H1 (cell line): ENCODE results near the gene SLC27A4. TPM values are rescaled to one million over a fixed set of nuclear protein-coding genes. Genes with fewer than 3 reads are reported as not detected.

Source experiments
- CTCF ChIA-PET: fragments of 300-600 bp; sonication (Branson Sonifier 250); formaldehyde crosslinking; loops from one replicate; lab custom pipeline; 2021; ENCODE audit not compliant: partially characterized antibody; lab: Charles Lee
- POLR2A ChIA-PET: fragments of 300-600 bp; sonication (Branson Sonifier 250); formaldehyde crosslinking; loops from one replicate; lab custom pipeline; 2021; ENCODE audit warnings: inconsistent platforms; ENCODE audit not compliant: partially characterized antibody; lab: Charles Lee
- DNase-seq, 2 experiments: peaks; one replicate each; pipeline versions ENCODE4 v3.0.0 to v3.0.0-alpha.2; 2010 to 2022; ENCODE audit warnings: low spot score in 2 of 2, low read depth in 1 of 2, mixed read lengths in 1 of 2
- FAIRE-seq: peaks from 2 replicates; lab custom pipeline; 2011; peaks lifted over from hg19 to GRCh38; lab: Jason Lieb, UNC
- H2AFZ ChIP-seq: 2 replicates; pipeline ENCODE4 v1.8.1; 2012; ENCODE audit warnings: low read length, inconsistent platforms
- H2AK5ac ChIP-seq: 2 replicates; pipeline ENCODE4 v1.6.1; 2013; ENCODE audit warnings: low read depth, low read length
- H2BK120ac ChIP-seq: replicated peaks from 2 replicates; pipeline ENCODE3; 2013; ENCODE audit warnings: low read depth, low read length, inconsistent platforms
- H2BK12ac ChIP-seq: 2 replicates; pipeline ENCODE4 v1.6.1; 2013; ENCODE audit warnings: low read depth, low read length
- H2BK15ac ChIP-seq: 2 replicates; pipeline ENCODE4 v1.6.1; 2013; ENCODE audit warnings: low read length
- H2BK20ac ChIP-seq: 2 replicates; pipeline ENCODE4 v1.6.1; 2013; ENCODE audit warnings: low read length
- H2BK5ac ChIP-seq: 2 replicates; pipeline ENCODE4 v1.6.1; 2013; ENCODE audit warnings: low read depth, low read length
- H3K14ac ChIP-seq: 2 replicates; pipeline ENCODE4 v1.6.1; 2013; ENCODE audit warnings: inconsistent platforms; ENCODE audit not compliant: insufficient read length
- H3K18ac ChIP-seq: 2 replicates; pipeline ENCODE4 v1.6.1; 2013; ENCODE audit warnings: low read length; ENCODE audit errors: extremely low read depth
- H3K23ac ChIP-seq: 2 replicates; pipeline ENCODE4 v1.6.1; 2013; ENCODE audit warnings: inconsistent platforms; ENCODE audit not compliant: insufficient read length
- H3K23me2 ChIP-seq: 2 replicates; pipeline ENCODE4 v1.6.1; 2013; ENCODE audit warnings: low read depth, low read length
- H3K27ac ChIP-seq: 2 replicates; pipeline ENCODE4 v1.6.1; 2011; ENCODE audit warnings: low read depth, low read length, inconsistent platforms
- H3K27me3 ChIP-seq, 4 experiments: replicated peaks in 1 of 4; 1 replicate in 1 of 4; 2 replicates in 3 of 4; pipeline versions ENCODE4 v1.6.1 to v1.8.1; 2011 to 2013; ENCODE audit warnings: low read length in 3 of 4, mild to moderate bottlenecking in 3 of 4, inconsistent platforms in 2 of 4, mixed read lengths in 2 of 4, moderate library complexity in 1 of 4; ENCODE audit not compliant: control insufficient read depth in 3 of 4, insufficient read depth in 3 of 4; ENCODE audit errors: extremely low read depth in 1 of 4
- H3K36me3 ChIP-seq, 4 experiments: 2 replicates each; pipeline versions ENCODE4 v1.6.1 to v1.8.1; 2011 to 2013; ENCODE audit warnings: mild to moderate bottlenecking in 4 of 4, low read length in 3 of 4, moderate library complexity in 2 of 4, control low read depth in 1 of 4, inconsistent platforms in 1 of 4; ENCODE audit not compliant: insufficient read depth in 4 of 4, control insufficient read depth in 2 of 4
- H3K4ac ChIP-seq: replicated peaks from 2 replicates; pipeline ENCODE3; 2013; ENCODE audit warnings: low read length, low read depth, mixed read lengths, inconsistent platforms; ENCODE audit not compliant: insufficient read length
- H3K4me1 ChIP-seq, 4 experiments: replicated peaks in 1 of 4; 1 replicate in 1 of 4; 2 replicates in 3 of 4; pipeline versions ENCODE4 v1.6.1 to v1.8.1; 2011 to 2013; ENCODE audit warnings: low read length in 3 of 4, inconsistent platforms in 2 of 4, mixed read lengths in 1 of 4; ENCODE audit not compliant: insufficient read depth in 4 of 4, control insufficient read depth in 3 of 4
- H3K4me2 ChIP-seq, 2 experiments: 2 replicates each; pipeline versions ENCODE4 v1.6.1 to v1.8.1; 2011 to 2013; ENCODE audit warnings: low read depth in 2 of 2, low read length in 2 of 2, control low read depth in 1 of 2, inconsistent platforms in 1 of 2, mild to moderate bottlenecking in 1 of 2; ENCODE audit not compliant: insufficient read depth in 1 of 2
- H3K4me3 ChIP-seq, 4 experiments: fragments of 200-600, 300-600 bp in 1 of 4; sonication (generic), shearing (Covaris generic), sonication (Bioruptor Twin) in 1 of 4; 2 replicates each; pipeline versions ENCODE4 v1.5.1 to v1.8.1; 2011 to 2016; ENCODE audit warnings: low read length in 4 of 4, low read depth in 3 of 4, control low read depth in 2 of 4, inconsistent platforms in 2 of 4, mild to moderate bottlenecking in 2 of 4, mixed read lengths in 1 of 4, moderate library complexity in 1 of 4; ENCODE audit not compliant: insufficient read depth in 2 of 4; ENCODE audit errors: extremely low read depth in 1 of 4
- H3K56ac ChIP-seq: replicated peaks from 2 replicates; pipeline ENCODE3; 2013; ENCODE audit warnings: low read depth, mild to moderate bottlenecking, mixed read lengths, low read length, inconsistent platforms; ENCODE audit not compliant: insufficient read length
- H3K79me1 ChIP-seq: 2 replicates; pipeline ENCODE4 v1.6.1; 2013; ENCODE audit warnings: low read depth, low read length, control low read depth
- H3K79me2 ChIP-seq, 2 experiments: 2 replicates each; pipeline versions ENCODE4 v1.6.1 to v1.8.1; 2012 to 2013; ENCODE audit warnings: low read length in 2 of 2, mild to moderate bottlenecking in 2 of 2, inconsistent platforms in 1 of 2; ENCODE audit not compliant: insufficient read depth in 2 of 2, control insufficient read depth in 1 of 2
- H3K9ac ChIP-seq, 4 experiments: replicated peaks in 1 of 4; 1 replicate in 1 of 4; 2 replicates in 3 of 4; pipeline versions ENCODE4 v1.6.1 to v1.8.1; 2011 to 2013; ENCODE audit warnings: low read depth in 3 of 4, low read length in 3 of 4, control low read depth in 2 of 4, mild to moderate bottlenecking in 2 of 4, moderate library complexity in 2 of 4, inconsistent platforms in 1 of 4; ENCODE audit errors: extremely low read depth in 1 of 4
- H3K9me3 ChIP-seq, 2 experiments: 2 replicates each; pipeline versions ENCODE4 v1.6.1 to v1.8.1; 2012 to 2013; ENCODE audit warnings: mild to moderate bottlenecking in 2 of 2, moderate library complexity in 2 of 2, control low read depth in 1 of 2, inconsistent platforms in 1 of 2, low read depth in 1 of 2, low read length in 1 of 2, mixed read lengths in 1 of 2; ENCODE audit not compliant: insufficient read depth in 2 of 2
- H4K20me1 ChIP-seq, 2 experiments: replicated peaks in 1 of 2; 2 replicates each; pipeline versions ENCODE3 to v1.8.1; 2011 to 2013; ENCODE audit warnings: inconsistent platforms in 2 of 2, low read length in 2 of 2, mild to moderate bottlenecking in 1 of 2; ENCODE audit not compliant: insufficient read depth in 2 of 2, control insufficient read depth in 1 of 2
- H4K5ac ChIP-seq: 2 replicates; pipeline ENCODE4 v1.6.1; 2013; ENCODE audit warnings: low read length, low read depth, mixed read lengths, inconsistent platforms; ENCODE audit not compliant: insufficient read length
- H4K8ac ChIP-seq: 2 replicates; pipeline ENCODE4 v1.8.0; 2013; ENCODE audit warnings: mild to moderate bottlenecking, moderate library complexity, low read length, inconsistent platforms; ENCODE audit not compliant: insufficient read depth; ENCODE audit errors: extremely low read depth
- H4K91ac ChIP-seq: replicated peaks from 2 replicates; pipeline ENCODE3; 2013; ENCODE audit warnings: low read length, mixed read lengths, inconsistent platforms; ENCODE audit not compliant: insufficient read length
- ASH2L ChIP-seq: fragments of 200-600, 300-600 bp; sonication (generic); IDR thresholded peaks from one replicate; pipeline ENCODE4 v1.7.1; 2017; ENCODE audit warnings: low read length
- BACH1 ChIP-seq: IDR thresholded peaks from 2 replicates; pipeline ENCODE4 v1.6.1; 2012; ENCODE audit warnings: low read length, improper control_type of control experiment
- E2F6 ChIP-seq: IDR thresholded peaks from 2 replicates; pipeline ENCODE4 v1.6.1; 2012; ENCODE audit warnings: inconsistent platforms
- KDM5A ChIP-seq: fragments of 200-600 bp; IDR thresholded peaks from 2 replicates; pipeline ENCODE4 v1.7.1; 2012; ENCODE audit warnings: mild to moderate bottlenecking, low read length, inconsistent platforms, mixed read lengths
- RAD21 ChIP-seq, 2 experiments: IDR thresholded peaks in 1 of 2; conservative IDR thresholded peaks in 1 of 2; 2 replicates each; pipeline ENCODE4 v1.6.1; 2011; ENCODE audit warnings: low read depth in 2 of 2, low read length in 2 of 2, improper control_type of control experiment in 1 of 2, inconsistent platforms in 1 of 2, mild to moderate bottlenecking in 1 of 2, moderate library complexity in 1 of 2
- RFX5 ChIP-seq: IDR thresholded peaks from 2 replicates; pipeline ENCODE4 v1.6.1; 2011; ENCODE audit warnings: low read depth, low read length, improper control_type of control experiment, borderline replicate concordance
- SAP30 ChIP-seq: fragments of 300-600 bp; sonication (generic); IDR thresholded peaks from 2 replicates; pipeline ENCODE4 v1.7.1; 2012; ENCODE audit warnings: low read length, moderate library complexity, mild to moderate bottlenecking, inconsistent platforms; ENCODE audit not compliant: insufficient read depth, insufficient replicate concordance
- SP2 ChIP-seq: IDR thresholded peaks from 2 replicates; pipeline ENCODE4 v1.6.1; 2012; ENCODE audit warnings: mild to moderate bottlenecking, low read length, inconsistent platforms
- ZNF274 ChIP-seq: IDR thresholded peaks from 2 replicates; pipeline ENCODE4 v1.7.0; 2012; ENCODE audit warnings: low read length, borderline replicate concordance; ENCODE audit errors: extremely low read depth
- WGBS, 2 experiments: shearing (Covaris generic) in 1 of 2; methylation state at CpG; one replicate each; pipeline versions ENCODE4 v1.1.6 to v1.1.7; 2013 to 2015; ENCODE audit warnings: low lambda C conversion rate in 2 of 2, mixed read lengths in 2 of 2, inconsistent platforms in 1 of 2, low coverage in 1 of 2, missing lambda C conversion rate in 1 of 2; ENCODE audit not compliant: insufficient replicate concordance in 2 of 2, insufficient coverage in 1 of 2, insufficient read length in 1 of 2; ENCODE audit errors: extremely low coverage in 1 of 2, missing lambda C conversion rate in 1 of 2; 5-methylcytosine and 5-hydroxymethylcytosine counted together
- polyA plus RNA-seq, 7 experiments: library from polyadenylated mRNA; depleted of rRNA in 3 of 7; stranded (reverse) in 5 of 7; unstranded in 2 of 7; fragments of >200 nt in 5 of 7; fragments of 200-250 nt in 2 of 7; gene quantifications; 1 replicate in 5 of 7; 2 replicates in 1 of 7; 4 replicates in 1 of 7; pipeline versions ENCODE4 v1.2.1 to v1.2.3, GENCODE V29; 2011 to 2013; ENCODE audit warnings: missing spikeins in 2 of 7, mixed read lengths in 2 of 7
- total RNA-seq: library from RNA; stranded (reverse); fragmentation: NEBNext Ultra II Directional; extraction: Animal tissue kit (Norgen Biotek cat#: 25700); gene quantifications from 2 replicates; pipeline ENCODE4 v1.2.1, GENCODE V29; 2021

The SLC27A4 gene
- total and polyA plus RNA-seq, 2 of the 8 experiments (the other 6 are each of a cell fraction or from before 2014, with no cell fraction given) = 14.9 to 20.5 TPM

GRCh38 chr9:128362774-128363173 lies 22.4 kb downstream of the SLC27A4 start:
- ChIA-PET POLR2A (interaction anchor here (0.6 to 6.3 kb wide), 8 partner anchors 8 to 71 kb away, joined by 3 to 92 read pairs (median 4); no protein-coding TSS in a partner anchor), CTCF (interaction anchor here (0.6 to 25.1 kb wide), 38 partner anchors 8 to 574 kb away, joined by 3 to 544 read pairs (median 4); partner anchors contain the start of genes CERCAM, TRUB2 and URM1)
- no peak overlapping the region for H3K4ac ChIP-seq
- H4K91ac ChIP-seq = no peak overlapping the region
- no peaks in the 10 kb centered on the region for H3K79me2 ChIP-seq
- no peak overlapping the region for H2BK120ac ChIP-seq
- peaks cover 5 to 20% (median 10%) of the 10 kb centered on the region in 4 experiments for H3K4me1 ChIP-seq
- WGBS, 2 experiments = 92% methylated on average over 3 of the region's 3 CpGs; no CpG with 5 or more reads in 1 of the 2 experiments
- H3K36me3 ChIP-seq = no peaks in the 10 kb centered on the region; a peak in 1 of 8 replicates
- DNase-seq (no peak), FAIRE-seq (no peak)
- peaks cover 4 to 10% of the 10 kb centered on the region in 2 experiments for H4K20me1 ChIP-seq
- no peak overlapping the region for H3K4me3 ChIP-seq
- no peak overlapping the region for H3K23ac ChIP-seq
- H3K14ac ChIP-seq = no peak overlapping the region
- no peak overlapping the region for H3K9ac ChIP-seq
- H3K79me1 ChIP-seq = no peaks in the 10 kb centered on the region
- H2BK20ac ChIP-seq = no peak overlapping the region
- no peak overlapping the region for H4K5ac ChIP-seq
- H2BK12ac ChIP-seq = no peak overlapping the region
- no peak overlapping the region for H2AFZ ChIP-seq
- H4K8ac ChIP-seq = no peak overlapping the region
- H3K27me3 ChIP-seq = peaks cover 24 to 61% (median 47%) of the 10 kb centered on the region in 4 experiments
- H3K9me3 ChIP-seq = no peaks in the 10 kb centered on the region
- H3K56ac ChIP-seq = no peak overlapping the region
- H2BK15ac ChIP-seq = no peak overlapping the region
- H3K23me2 ChIP-seq = peaks cover 3% of the 10 kb centered on the region; the same call in 1 of the 2 replicates
- no peak overlapping the region for H2BK5ac ChIP-seq
- no peak overlapping the region for H3K18ac ChIP-seq
- no peak overlapping the region for H3K27ac ChIP-seq
- no peak overlapping the region for H2AK5ac ChIP-seq
- H3K4me2 ChIP-seq = no peak overlapping the region
- TF ChIP-seq RFX5 (no peak), RAD21 (IDR thresholded peaks at IDR 0.05 in 1 of 2, conservative IDR thresholded peaks at IDR 0.05 in 1 of 2; ENCODE audit: low read depth in 2 of 2, low read length in 2 of 2) (no peak), KDM5A (no peak), E2F6 (no peak), ZNF274 (no peak), SP2 (no peak), ASH2L (no peak), SAP30 (no peak), BACH1 (no peak)
